Stimulated activated CD4-positive, alpha-beta T cell treated with anti-CD3 and anti-CD28 coated beads, TNF-alpha, amount 100 ng/mL, for 4 hours (primary cell): ENCODE data around the gene SIRT2.
"Not testable (repeated sequence)": the region's sequence is repeated elsewhere in the genome, so short reads cannot be mapped to it uniquely, and the experiment has no call there.

Experiments used
- DNase-seq, 3 experiments: peaks; one replicate each; pipeline ENCODE4 v3.0.0-alpha.2; 2020; ENCODE audit warnings: low read depth in 3 of 3

The SIRT2 gene

DNA sequence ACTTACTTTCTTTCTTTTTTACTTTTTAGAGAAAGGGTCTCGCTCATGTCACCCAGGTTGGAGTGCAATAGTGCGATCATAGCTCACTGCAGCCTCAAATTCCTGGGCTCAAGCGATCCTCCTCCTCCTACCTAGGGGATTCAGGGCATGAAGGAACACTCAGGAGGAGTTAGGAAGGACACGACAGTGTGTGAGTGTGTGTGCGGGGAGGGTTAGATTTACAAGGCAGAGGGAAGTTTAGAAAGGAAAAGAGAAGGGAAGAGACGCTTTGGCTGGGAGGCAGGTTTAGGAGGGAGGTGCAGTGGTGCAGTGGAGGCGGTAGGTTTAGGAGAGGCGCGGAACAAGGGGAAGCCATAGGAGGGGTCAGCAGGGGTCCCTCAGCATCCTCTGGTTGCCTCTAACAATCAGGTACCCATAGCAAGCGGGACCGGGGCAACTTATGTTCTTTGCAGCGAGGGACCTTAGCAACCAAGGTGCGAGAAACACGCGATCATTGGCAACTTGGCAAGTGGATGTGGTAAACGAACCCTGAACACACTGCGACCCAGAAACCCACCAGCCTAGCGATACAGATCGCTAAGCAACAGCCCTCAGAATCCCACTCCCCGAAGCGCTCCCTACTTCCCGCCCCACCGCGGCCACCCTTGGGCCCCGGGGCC lies 501 bp downstream of the SIRT2 start:
- DNase-seq: no peak

DNA sequence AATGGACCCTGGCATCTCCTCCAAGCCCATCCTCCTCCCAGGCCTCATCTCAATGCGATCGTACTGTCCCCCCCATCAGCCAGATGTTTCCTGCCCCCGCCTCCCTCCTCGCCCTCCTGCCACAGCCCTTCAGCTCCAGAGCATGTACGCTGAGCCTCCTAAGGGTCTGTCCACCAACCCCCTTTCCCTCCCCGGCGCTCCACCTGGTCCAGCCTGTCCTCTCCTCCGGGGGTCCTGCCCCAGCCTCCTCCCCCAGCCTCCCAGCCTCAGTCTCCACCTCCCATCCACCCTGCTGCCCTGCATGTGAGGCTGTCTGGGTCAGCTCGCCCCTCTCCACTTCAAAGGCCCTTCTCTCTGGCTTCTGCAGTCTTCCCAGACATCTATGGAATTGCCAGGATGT lies 4.5 kb downstream of the SIRT2 start:
- DNase-seq: no peak

- DNase-seq: no peak
Observed at GRCh38 chr19:38893341-38893771, 6.1 kb downstream of the SIRT2 start.

DNA sequence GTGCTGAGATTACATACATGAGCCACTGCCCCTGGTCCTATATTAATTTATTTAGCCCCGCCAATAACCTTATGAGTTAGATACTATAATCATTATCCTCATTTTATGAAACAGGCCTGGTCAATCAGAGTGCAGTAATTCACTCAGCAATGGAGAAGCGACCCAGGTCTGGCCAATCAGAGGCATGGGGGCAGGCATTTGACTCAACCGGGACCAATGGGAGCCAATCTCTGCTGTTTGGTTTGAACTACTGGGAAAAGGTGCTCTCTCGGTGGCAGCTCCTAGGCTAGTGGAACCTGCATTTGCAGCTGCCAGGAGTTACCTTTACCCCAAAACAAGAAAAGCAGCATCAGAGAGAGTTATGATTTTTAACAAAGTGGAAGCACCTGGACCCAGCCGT lies 6.6 kb downstream of the SIRT2 start:
- no peak for DNase-seq

DNA sequence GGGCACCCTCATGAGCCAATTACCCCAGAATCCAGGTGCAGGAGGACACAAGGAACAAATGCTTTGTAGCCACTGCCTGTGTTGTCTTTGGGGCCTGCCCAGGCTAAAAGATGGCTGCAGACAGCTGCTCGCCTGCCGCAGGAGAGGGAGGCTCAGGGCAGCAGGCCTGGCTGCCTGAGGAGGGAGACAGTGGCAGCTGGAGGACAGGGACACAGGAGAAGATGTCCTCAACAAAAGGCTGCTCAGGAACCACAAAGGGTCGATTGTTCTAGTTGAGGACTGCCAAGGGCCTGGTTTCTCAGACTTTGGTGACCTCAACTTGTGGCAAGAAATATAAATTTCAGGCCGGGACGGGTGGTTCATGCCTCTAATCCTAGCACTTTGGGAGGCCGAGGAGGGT lies 7.6 kb downstream of the SIRT2 start:
- no peak for DNase-seq

DNA sequence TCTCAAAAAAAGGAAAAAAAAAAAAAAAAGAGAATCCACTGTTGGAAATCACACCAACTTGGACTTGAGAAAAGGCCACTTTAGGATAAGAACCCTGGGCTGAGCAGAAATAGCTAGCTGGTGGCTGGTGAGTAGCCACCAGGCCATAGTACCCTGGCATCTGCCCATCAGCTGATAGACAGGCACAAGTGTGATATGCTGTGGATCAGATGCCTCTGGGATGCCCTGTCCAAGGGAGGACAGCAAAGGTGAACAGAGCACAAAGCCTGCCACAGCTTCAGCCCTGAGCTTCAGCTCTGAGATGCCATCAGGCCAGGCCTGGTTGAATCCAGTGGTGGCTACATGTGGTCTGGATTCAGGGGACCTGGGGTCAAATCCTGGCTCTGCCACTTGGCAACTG lies 8.7 kb downstream of the SIRT2 start:
- DNase-seq: no peak

DNA sequence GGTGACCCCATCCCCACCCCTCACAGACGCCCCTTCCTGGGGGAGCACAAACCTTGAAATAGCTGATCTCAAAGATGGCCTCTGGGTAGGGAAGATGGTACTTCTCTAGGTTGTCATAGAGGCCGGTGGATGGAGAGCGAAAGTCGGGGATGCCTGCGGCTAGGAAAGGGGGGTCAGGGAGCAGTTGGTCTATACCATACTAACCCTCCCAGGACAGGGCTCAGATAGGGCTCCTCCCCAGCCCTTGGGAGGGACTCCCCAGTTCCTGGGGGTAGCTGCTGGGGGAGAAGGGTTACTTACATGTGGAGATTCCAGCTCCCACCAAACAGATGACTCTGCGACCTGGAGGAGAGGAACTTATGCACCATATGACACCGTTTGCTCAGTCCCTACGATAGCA lies 9.6 kb downstream of the SIRT2 start:
- DNase-seq: no peak

DNA sequence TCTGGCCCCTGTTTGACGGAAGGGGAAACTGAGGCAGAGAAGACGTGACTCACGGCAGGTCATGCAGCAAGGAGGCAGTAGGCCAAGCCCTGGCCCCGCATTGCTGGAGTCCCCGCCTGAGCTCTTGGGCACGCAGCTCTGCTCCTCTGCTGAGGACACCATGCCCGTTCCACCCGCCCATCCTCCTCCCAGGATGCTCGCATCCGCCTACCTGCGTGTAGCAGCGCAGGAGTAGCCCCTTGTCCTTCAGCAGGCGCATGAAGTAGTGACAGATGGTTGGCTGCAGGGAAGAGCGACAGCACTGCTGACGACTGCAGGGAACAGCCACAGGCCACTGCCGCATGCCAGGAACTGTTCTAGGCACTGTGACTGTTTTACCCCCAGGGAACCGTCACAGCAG lies 10.5 kb downstream of the SIRT2 start:
- no peak for DNase-seq

DNA sequence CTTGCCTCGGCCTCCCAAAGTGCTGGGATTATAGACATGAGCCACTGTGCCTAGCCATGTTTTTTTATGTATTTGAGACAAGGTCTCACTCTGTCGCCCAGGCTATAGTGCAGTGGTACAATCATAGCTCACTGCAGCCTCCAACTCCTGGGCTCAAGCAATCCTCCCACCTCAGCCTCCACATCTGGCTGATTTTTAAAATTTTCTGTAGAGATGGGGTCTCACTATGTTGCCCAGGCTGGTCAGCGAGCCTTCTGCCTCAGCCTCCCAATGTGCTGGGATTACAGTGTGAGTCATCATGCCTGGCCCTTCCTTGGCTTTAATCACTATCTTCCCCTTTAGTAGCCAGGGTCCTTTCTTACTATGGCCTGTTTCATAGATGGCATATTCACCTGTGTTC lies 14.7 kb downstream of the SIRT2 start:
- DNase-seq: not testable (repeated sequence)

- DNase-seq: no peak
Observed at GRCh38 chr19:38883286-38883685, 16.1 kb downstream of the SIRT2 start.

- no peak for DNase-seq
Observed at GRCh38 chr19:38880882-38881609, 18.4 kb downstream of the SIRT2 start.

DNA sequence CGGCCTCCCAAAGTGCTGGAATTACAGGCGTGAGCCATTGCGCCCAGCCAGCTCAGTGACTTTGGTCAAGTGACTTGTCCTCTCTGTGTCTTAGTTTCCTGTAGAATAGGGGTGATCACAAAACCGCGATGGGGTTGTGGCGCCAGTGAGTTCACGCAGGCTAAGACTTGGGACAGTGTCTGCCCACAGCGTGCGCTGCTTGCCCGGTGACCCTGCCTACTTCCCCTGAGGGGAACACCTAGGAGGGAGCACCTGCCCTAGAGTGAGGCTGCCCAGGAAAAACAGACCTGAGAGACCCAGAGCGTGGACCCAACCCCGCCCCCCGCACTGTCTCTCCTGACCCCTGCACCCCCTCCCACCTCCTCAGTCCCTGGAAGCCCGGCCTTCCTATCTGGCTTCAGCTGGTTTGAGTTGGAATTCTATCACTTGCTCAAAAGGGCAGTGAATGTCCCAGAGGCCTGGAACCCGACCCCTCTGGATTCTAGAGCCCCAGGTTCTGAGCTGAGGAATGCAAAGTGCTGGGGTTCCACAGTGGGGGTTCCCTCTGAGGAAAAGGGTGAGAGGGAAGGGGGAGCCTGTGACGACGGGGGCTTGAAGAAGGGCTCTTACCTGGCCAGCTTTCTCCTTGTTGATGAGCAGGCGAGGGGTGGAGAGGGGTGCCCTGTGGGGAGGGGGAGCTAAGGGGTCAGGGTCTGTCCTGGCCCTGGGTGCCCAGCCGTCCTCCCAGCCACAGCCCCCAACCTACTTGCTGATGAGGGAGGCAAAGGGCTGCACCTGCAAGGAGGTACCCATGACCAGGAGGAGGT lies 19.1 kb downstream of the SIRT2 start:
- no peak for DNase-seq

GRCh38 chr19:38879400-38879751 lies 20.0 kb downstream of the SIRT2 start:
- DNase-seq: no peak

DNA sequence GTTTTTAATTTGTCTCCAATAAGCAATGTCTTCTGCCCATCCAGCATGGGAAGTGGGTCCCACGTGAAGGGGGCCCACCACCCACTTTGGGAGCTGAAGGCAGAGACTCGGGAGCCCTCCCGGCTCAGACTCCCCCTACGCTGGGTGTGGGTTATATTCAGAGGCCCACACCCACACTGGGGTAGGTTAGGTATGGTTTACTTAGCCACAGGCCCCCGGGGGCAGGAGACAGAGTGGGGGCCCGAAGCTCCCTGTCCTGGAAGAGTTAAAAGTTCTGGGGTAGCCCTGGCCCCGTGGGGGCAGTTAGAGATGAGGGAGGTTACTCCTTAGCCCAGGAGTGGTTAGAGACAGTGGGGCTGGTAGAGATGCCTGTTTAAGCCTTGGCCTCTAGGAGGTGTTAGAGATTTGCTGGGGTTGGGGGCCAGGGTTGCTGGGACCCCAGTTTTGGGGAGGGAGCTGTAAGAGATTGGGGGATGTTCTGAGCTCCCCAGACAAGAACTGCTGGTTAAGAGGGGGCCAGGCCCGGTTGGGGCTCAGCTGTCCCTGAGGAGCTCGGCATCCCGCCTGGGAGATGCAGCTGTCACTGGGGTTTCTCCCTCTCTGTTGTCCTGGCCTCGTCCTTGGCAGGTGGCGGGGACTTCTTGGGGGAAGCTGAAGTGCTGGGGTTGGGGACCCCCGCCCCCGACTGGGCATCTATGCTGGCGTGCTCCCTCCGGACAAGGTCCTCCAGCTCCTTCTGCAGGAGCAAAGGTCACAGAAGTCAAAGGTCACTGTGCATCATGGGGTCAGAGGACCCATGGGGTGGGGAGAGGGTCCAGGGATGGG lies 20.6 kb downstream of the SIRT2 start:
- DNase-seq: no peak

- peak; percentile 37 to 55 (median 48) for DNase-seq
Observed at GRCh38 chr19:38877781-38878574, 21.4 kb downstream of the SIRT2 start, which contains the start of gene RINL. RINL (minus strand) TSS chr19:38878275; CDS start chr19:38876742, 1,533 bp downstream.

DNA sequence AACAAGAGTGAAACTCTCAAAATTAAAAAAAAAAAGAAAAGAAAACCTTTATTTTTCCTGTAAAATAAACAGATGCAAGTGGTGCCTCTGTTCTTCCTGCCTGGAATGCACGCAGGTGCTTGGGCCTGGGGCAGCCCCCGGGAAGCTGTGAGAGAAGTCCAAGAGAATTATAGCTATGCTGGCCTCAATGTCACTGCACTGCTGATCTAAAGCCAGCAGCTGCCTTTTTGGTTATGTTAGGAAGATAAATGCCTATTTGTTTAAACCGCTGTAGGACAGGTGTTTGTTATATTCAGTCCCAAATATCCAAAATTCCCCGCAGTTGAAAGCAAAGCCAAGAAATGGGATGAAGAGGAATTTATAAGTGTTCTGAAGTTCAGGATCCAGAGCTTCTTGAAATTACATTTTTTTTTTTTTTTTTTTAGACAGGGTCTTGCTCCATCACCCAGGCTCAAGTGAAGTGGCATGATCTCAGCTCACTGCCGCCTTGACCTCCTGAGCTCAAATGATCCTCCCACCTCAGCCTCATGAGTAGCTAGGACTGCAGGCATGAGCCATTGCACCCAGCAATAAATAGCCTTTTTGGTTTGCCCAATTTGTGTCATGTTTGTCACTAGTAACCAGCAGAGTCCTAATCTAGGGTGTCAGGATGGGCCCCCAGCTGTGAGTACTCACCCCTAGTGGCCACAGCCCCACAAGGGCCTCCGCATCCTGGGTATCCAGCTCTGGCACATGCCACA lies 23.6 kb downstream of the SIRT2 start:
- DNase-seq: no peak

- DNase-seq: not testable (repeated sequence)
Observed at GRCh38 chr19:38873400-38873799, 26.0 kb downstream of the SIRT2 start.

DNA sequence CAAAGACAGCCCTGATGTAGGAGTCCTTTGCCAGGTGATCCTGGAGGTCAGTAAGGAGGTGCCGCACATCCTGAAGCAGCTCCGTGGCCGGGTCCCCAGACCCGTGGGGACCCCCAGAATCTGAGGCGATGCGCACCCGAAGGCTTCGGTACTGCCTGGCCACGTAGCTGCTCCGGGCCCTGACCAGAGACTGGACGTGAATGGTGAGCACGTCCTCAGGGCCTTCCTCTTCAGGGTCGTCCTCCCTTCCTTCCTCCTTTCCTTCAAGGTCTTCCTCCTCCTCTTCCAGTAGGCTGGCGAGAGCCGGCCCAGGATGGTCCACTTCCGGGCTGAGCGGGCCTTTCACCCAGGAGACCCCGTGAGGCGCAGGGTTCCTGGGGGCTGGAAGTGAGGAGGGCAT lies 28.8 kb downstream of the SIRT2 start:
- DNase-seq: no peak

GRCh38 chr19:38869836-38870607 lies 29.4 kb downstream of the SIRT2 start:
- DNase-seq: peak; percentile 88 to 92 (median 91)
